ENCODE data around the gene EDARADD.

EDARADD gene

GRCh38 chr1:236381565-236382158 is 12.4 kb upstream of the EDARADD start:
- Histone ChIP-seq H2AK5ac (ENCODE audit: low read length) (no peak overlapping the region), H3K23ac (ENCODE audit: low read length) (no peak overlapping the region), H3K18ac (ENCODE audit: low read length) (no peak overlapping the region), H3K4me1 (ENCODE audit: control insufficient read depth, low read depth, low read length) (no peaks in the 10 kb centered on the region), H2BK120ac (ENCODE audit: low read depth, low read length) (no peak overlapping the region), H3K4ac (ENCODE audit: low read depth, low read length) (no peak overlapping the region), H2BK5ac (ENCODE audit: low read length) (no peak overlapping the region), H3K4me3 (ENCODE audit: low read length) (no peak overlapping the region), H2BK15ac (replicated peaks; ENCODE audit: low read depth) (no peak overlapping the region), H4K5ac (ENCODE audit: low read length) (no peak overlapping the region), H3K27ac (ENCODE audit: low read depth, low read length) (no peak overlapping the region), H3K36me3 (ENCODE audit: control insufficient read depth, insufficient read depth, low read length) (no peaks in the 10 kb centered on the region), H3K56ac (ENCODE audit: low read length) (no peak overlapping the region), H3K9ac (ENCODE audit: low read length) (no peak overlapping the region), H3K79me2 (ENCODE audit: control insufficient read depth, insufficient read depth, low read length) (no peaks in the 10 kb centered on the region), H4K8ac (ENCODE audit: low read depth, low read length) (no peak overlapping the region), H3K27me3 (ENCODE audit: insufficient read depth, low read length, poor library complexity) (no peaks in the 10 kb centered on the region), H3K79me1 (ENCODE audit: low read length) (no peaks in the 10 kb centered on the region), H3K4me2 (ENCODE audit: low read length) (no peak overlapping the region)
- DNase-seq = no peak

GRCh38 chr1:236388332-236388731 is 5.8 kb upstream of the EDARADD start:
- no CpG with 5 or more reads among the region's 2 CpGs for WGBS (ENCODE audit: extremely low coverage, insufficient coverage, low lambda C conversion rate)
- no peak overlapping the region for H4K5ac ChIP-seq (ENCODE audit: low read length)
- H3K4me2 ChIP-seq (ENCODE audit: low read length) = no peak overlapping the region
- no peak overlapping the region for H3K9ac ChIP-seq (ENCODE audit: low read length)
- no peak overlapping the region for H4K8ac ChIP-seq (ENCODE audit: low read depth, low read length)
- DNase-seq = no peak
- no peak overlapping the region for H3K23ac ChIP-seq (ENCODE audit: low read length)
- H2BK5ac ChIP-seq (ENCODE audit: low read length) = no peak overlapping the region
- H3K79me2 ChIP-seq (ENCODE audit: control insufficient read depth, insufficient read depth, low read length) = no peaks in the 10 kb centered on the region
- no peak overlapping the region for H3K18ac ChIP-seq (ENCODE audit: low read length)
- no peak overlapping the region for H3K27ac ChIP-seq (ENCODE audit: low read depth, low read length)
- no peak overlapping the region for H3K4me3 ChIP-seq (ENCODE audit: low read length)
- no peak overlapping the region for H2BK120ac ChIP-seq (ENCODE audit: low read depth, low read length)
- H3K27me3 ChIP-seq (ENCODE audit: insufficient read depth, low read length, poor library complexity) = no peaks in the 10 kb centered on the region
- H3K56ac ChIP-seq (ENCODE audit: low read length) = no peak overlapping the region
- no peak overlapping the region for H2BK15ac ChIP-seq (replicated peaks; ENCODE audit: low read depth)
- no peak overlapping the region for H3K4ac ChIP-seq (ENCODE audit: low read depth, low read length)
- H3K4me1 ChIP-seq (ENCODE audit: control insufficient read depth, low read depth, low read length) = no peaks in the 10 kb centered on the region
- H2AK5ac ChIP-seq (ENCODE audit: low read length) = no peak overlapping the region
- H3K36me3 ChIP-seq (ENCODE audit: control insufficient read depth, insufficient read depth, low read length) = no peaks in the 10 kb centered on the region
- H3K79me1 ChIP-seq (ENCODE audit: low read length) = no peaks in the 10 kb centered on the region

- Histone ChIP-seq H3K27me3 (ENCODE audit: insufficient read depth, low read length, poor library complexity) (no peaks in the 10 kb centered on the region), H3K27ac (ENCODE audit: low read depth, low read length) (no peak overlapping the region), H3K79me1 (ENCODE audit: low read length) (no peaks in the 10 kb centered on the region), H4K8ac (ENCODE audit: low read depth, low read length) (no peak overlapping the region), H2BK5ac (ENCODE audit: low read length) (no peak overlapping the region), H2BK120ac (ENCODE audit: low read depth, low read length) (no peak overlapping the region), H3K36me3 (ENCODE audit: control insufficient read depth, insufficient read depth, low read length) (no peaks in the 10 kb centered on the region), H3K4me3 (ENCODE audit: low read length) (no peak overlapping the region), H4K5ac (ENCODE audit: low read length) (no peak overlapping the region), H3K4me1 (ENCODE audit: control insufficient read depth, low read depth, low read length) (no peaks in the 10 kb centered on the region), H3K18ac (ENCODE audit: low read length) (no peak overlapping the region), H3K4me2 (ENCODE audit: low read length) (no peak overlapping the region), H3K4ac (ENCODE audit: low read depth, low read length) (no peak overlapping the region), H2AK5ac (ENCODE audit: low read length) (no peak overlapping the region), H3K56ac (ENCODE audit: low read length) (no peak overlapping the region), H3K9ac (ENCODE audit: low read length) (no peak overlapping the region), H3K23ac (ENCODE audit: low read length) (no peak overlapping the region), H2BK15ac (replicated peaks; ENCODE audit: low read depth) (no peak overlapping the region), H3K79me2 (ENCODE audit: control insufficient read depth, insufficient read depth, low read length) (no peaks in the 10 kb centered on the region)
- DNase-seq = no peak
- WGBS (ENCODE audit: extremely low coverage, insufficient coverage, low lambda C conversion rate) = no CpG with 5 or more reads among the region's 1 CpG
Observed at GRCh38 chr1:236389253-236389652, 4.8 kb upstream of the EDARADD start.

GRCh38 chr1:236391008-236391407 is 3.1 kb upstream of the EDARADD start:
- Histone ChIP-seq H3K18ac (ENCODE audit: low read length) (no peak overlapping the region), H4K5ac (ENCODE audit: low read length) (no peak overlapping the region), H3K36me3 (ENCODE audit: control insufficient read depth, insufficient read depth, low read length) (no peaks in the 10 kb centered on the region), H3K4ac (ENCODE audit: low read depth, low read length) (no peak overlapping the region), H4K8ac (ENCODE audit: low read depth, low read length) (no peak overlapping the region), H3K27ac (ENCODE audit: low read depth, low read length) (no peak overlapping the region), H3K4me1 (ENCODE audit: control insufficient read depth, low read depth, low read length) (no peaks in the 10 kb centered on the region), H3K4me3 (ENCODE audit: low read length) (no peak overlapping the region), H3K23ac (ENCODE audit: low read length) (no peak overlapping the region), H3K56ac (ENCODE audit: low read length) (no peak overlapping the region), H3K27me3 (ENCODE audit: insufficient read depth, low read length, poor library complexity) (no peaks in the 10 kb centered on the region), H3K79me2 (ENCODE audit: control insufficient read depth, insufficient read depth, low read length) (no peaks in the 10 kb centered on the region), H3K79me1 (ENCODE audit: low read length) (no peaks in the 10 kb centered on the region), H2BK15ac (replicated peaks; ENCODE audit: low read depth) (no peak overlapping the region), H2AK5ac (ENCODE audit: low read length) (no peak overlapping the region), H2BK5ac (ENCODE audit: low read length) (no peak overlapping the region), H3K4me2 (ENCODE audit: low read length) (no peak overlapping the region), H2BK120ac (ENCODE audit: low read depth, low read length) (no peak overlapping the region), H3K9ac (ENCODE audit: low read length) (no peak overlapping the region)
- WGBS (ENCODE audit: extremely low coverage, insufficient coverage, low lambda C conversion rate) = no CpG with 5 or more reads among the region's 5 CpGs
- DNase-seq = no peak

- no peak overlapping the region for H2BK15ac ChIP-seq (replicated peaks; ENCODE audit: low read depth)
- no CpG with 5 or more reads among the region's 2 CpGs for WGBS (ENCODE audit: extremely low coverage, insufficient coverage, low lambda C conversion rate)
- DNase-seq = no peak
- no peak overlapping the region for H3K18ac ChIP-seq (ENCODE audit: low read length)
- H3K79me2 ChIP-seq (ENCODE audit: control insufficient read depth, insufficient read depth, low read length) = no peaks in the 10 kb centered on the region
- no peak overlapping the region for H4K5ac ChIP-seq (ENCODE audit: low read length)
- H3K56ac ChIP-seq (ENCODE audit: low read length) = no peak overlapping the region
- H2BK120ac ChIP-seq (ENCODE audit: low read depth, low read length) = no peak overlapping the region
- H2AK5ac ChIP-seq (ENCODE audit: low read length) = no peak overlapping the region
- no peak overlapping the region for H3K23ac ChIP-seq (ENCODE audit: low read length)
- H2BK5ac ChIP-seq (ENCODE audit: low read length) = no peak overlapping the region
- H3K4me3 ChIP-seq (ENCODE audit: low read length) = no peak overlapping the region
- no peaks in the 10 kb centered on the region for H3K36me3 ChIP-seq (ENCODE audit: control insufficient read depth, insufficient read depth, low read length)
- H3K4ac ChIP-seq (ENCODE audit: low read depth, low read length) = no peak overlapping the region
- no peak overlapping the region for H3K27ac ChIP-seq (ENCODE audit: low read depth, low read length)
- H3K9ac ChIP-seq (ENCODE audit: low read length) = no peak overlapping the region
- H3K4me2 ChIP-seq (ENCODE audit: low read length) = no peak overlapping the region
- H3K4me1 ChIP-seq (ENCODE audit: control insufficient read depth, low read depth, low read length) = no peaks in the 10 kb centered on the region
- no peak overlapping the region for H4K8ac ChIP-seq (ENCODE audit: low read depth, low read length)
- no peaks in the 10 kb centered on the region for H3K27me3 ChIP-seq (ENCODE audit: insufficient read depth, low read length, poor library complexity)
- no peaks in the 10 kb centered on the region for H3K79me1 ChIP-seq (ENCODE audit: low read length)
Observed at GRCh38 chr1:236392182-236392581, 1.9 kb upstream of the EDARADD start.

- no peaks in the 10 kb centered on the region for H3K79me1 ChIP-seq (ENCODE audit: low read length)
- no CpG with 5 or more reads among the region's 17 CpGs for WGBS (ENCODE audit: extremely low coverage, insufficient coverage, low lambda C conversion rate)
- peak overlapping the region; percentile 29 for H3K23ac ChIP-seq (ENCODE audit: low read length)
- no peaks in the 10 kb centered on the region for H3K79me2 ChIP-seq (ENCODE audit: control insufficient read depth, insufficient read depth, low read length)
- no peaks in the 10 kb centered on the region for H3K36me3 ChIP-seq (ENCODE audit: control insufficient read depth, insufficient read depth, low read length)
- H3K27me3 ChIP-seq (ENCODE audit: insufficient read depth, low read length, poor library complexity) = no peaks in the 10 kb centered on the region
- H4K5ac ChIP-seq (ENCODE audit: low read length) = no peak overlapping the region
- peak overlapping the region; percentile 92 for H3K56ac ChIP-seq (ENCODE audit: low read length)
- peak overlapping the region; percentile 85 for H3K9ac ChIP-seq (ENCODE audit: low read length)
- H2BK120ac ChIP-seq (ENCODE audit: low read depth, low read length) = no peak overlapping the region
- no peak overlapping the region for H4K8ac ChIP-seq (ENCODE audit: low read depth, low read length)
- no peak overlapping the region for H3K4ac ChIP-seq (ENCODE audit: low read depth, low read length)
- H3K18ac ChIP-seq (ENCODE audit: low read length) = peak overlapping the region; percentile 6
- peak overlapping the region; percentile 62 for H3K4me3 ChIP-seq (ENCODE audit: low read length)
- peak overlapping the region; percentile 63 for H3K4me2 ChIP-seq (ENCODE audit: low read length)
- H3K27ac ChIP-seq (ENCODE audit: low read depth, low read length) = no peak overlapping the region
- DNase-seq = peak; percentile 62
- no peak overlapping the region for H2BK5ac ChIP-seq (ENCODE audit: low read length)
- no peak overlapping the region for H2BK15ac ChIP-seq (replicated peaks; ENCODE audit: low read depth)
- H2AK5ac ChIP-seq (ENCODE audit: low read length) = no peak overlapping the region
- H3K4me1 ChIP-seq (ENCODE audit: control insufficient read depth, low read depth, low read length) = peaks cover 3% of the 10 kb centered on the region
Observed at GRCh38 chr1:236394879-236395229, 768 bp downstream of the EDARADD start.
